SK-N-SH treated with all-trans-retinoic acid at 6 μM for 48 hours (cell line): ENCODE results near the gene TMEM132D.

ENCODE experiments used
- ATAC-seq: fragments of 200-7000 bp; cut with Tn5 transposase; 3 replicates; pipeline ENCODE4 v1.9.1; 2020; ENCODE audit warnings: mild to moderate bottlenecking, moderate library complexity
- ARNTL ChIP-seq: fragments of 450-650 bp; formaldehyde crosslinking; IDR thresholded peaks from 2 replicates; pipeline ENCODE4 v1.5.0; 2020; ENCODE audit warnings: low read depth, mild to moderate bottlenecking, moderate library complexity, borderline replicate concordance
- CSDC2 ChIP-seq: fragments of 250-450 bp; sonication (Bioruptor Pico); IDR thresholded peaks from 2 replicates; pipeline ENCODE4 v1.5.0; 2020; ENCODE audit warnings: mild to moderate bottlenecking, moderate library complexity
- ESRRG ChIP-seq: fragments of 250-450 bp; sonication (Bioruptor Pico); IDR thresholded peaks from 2 replicates; pipeline ENCODE4 v1.6.1; 2021; ENCODE audit warnings: mild to moderate bottlenecking
- ISL1 ChIP-seq: fragments of 250-450 bp; sonication (Bioruptor Pico); IDR thresholded peaks from 2 replicates; pipeline ENCODE4 v2.1.2; 2022; ENCODE audit warnings: mild to moderate bottlenecking, moderate library complexity
- OSR1 ChIP-seq: fragments of 250-450 bp; sonication (Bioruptor Pico); IDR thresholded peaks from 2 replicates; pipeline ENCODE4 v1.8.0; 2022; ENCODE audit warnings: moderate library complexity, mild to moderate bottlenecking, inconsistent platforms
- RARB ChIP-seq: fragments of 250-450 bp; sonication (Bioruptor Pico); IDR thresholded peaks from 2 replicates; pipeline ENCODE4 v1.8.0; 2021; ENCODE audit warnings: mild to moderate bottlenecking, moderate library complexity
- TOX ChIP-seq: fragments of 250-450 bp; sonication (Bioruptor Pico); IDR thresholded peaks from 2 replicates; pipeline ENCODE4 v1.8.0; 2021; ENCODE audit warnings: mild to moderate bottlenecking, moderate library complexity, borderline replicate concordance
- ZC3H10 ChIP-seq: fragments of 250-450 bp; sonication (Bioruptor Pico); IDR thresholded peaks from 2 replicates; pipeline ENCODE4 v1.5.1; 2021; ENCODE audit warnings: mild to moderate bottlenecking, moderate library complexity
- ZFP3 ChIP-seq: fragments of 250-450 bp; sonication (Bioruptor Pico); IDR thresholded peaks from 2 replicates; pipeline ENCODE4 v1.5.0; 2020; ENCODE audit warnings: mild to moderate bottlenecking, moderate library complexity
- ZNF565 ChIP-seq: fragments of 450-650 bp; formaldehyde crosslinking; conservative IDR thresholded peaks from 2 replicates; pipeline ENCODE4 v1.5.0; 2020; ENCODE audit warnings: low read depth, mild to moderate bottlenecking, moderate library complexity
- ZNF70 ChIP-seq: fragments of 450-650 bp; formaldehyde crosslinking; IDR thresholded peaks from 2 replicates; pipeline ENCODE4 v1.5.0; 2020; ENCODE audit warnings: mild to moderate bottlenecking, moderate library complexity
- ZNF8 ChIP-seq: fragments of 450-650 bp; formaldehyde crosslinking; IDR thresholded peaks from 2 replicates; pipeline ENCODE4 v1.5.0; 2020; ENCODE audit warnings: mild to moderate bottlenecking, moderate library complexity
- TF ChIP-seq, protein P1 (sequence below): fragments of 250-450 bp; sonication (Bioruptor Pico); IDR thresholded peaks from 2 replicates; pipeline ENCODE4 v1.8.0; 2020; ENCODE audit warnings: mild to moderate bottlenecking, moderate library complexity, borderline replicate concordance
- TF ChIP-seq, protein P2 (sequence below): fragments of 250-450 bp; sonication (Bioruptor Pico); IDR thresholded peaks from 2 replicates; pipeline ENCODE4 v1.5.1; 2021; ENCODE audit warnings: mild to moderate bottlenecking, moderate library complexity
- TF ChIP-seq, protein P3 (sequence below): fragments of 250-450 bp; sonication (Bioruptor Pico); IDR thresholded peaks from 2 replicates; pipeline ENCODE4 v1.5.1; 2020; ENCODE audit warnings: low read depth, mild to moderate bottlenecking, moderate library complexity
- TF ChIP-seq, protein P4 (sequence below): fragments of 250-450 bp; sonication (Bioruptor Pico); IDR thresholded peaks from 2 replicates; pipeline ENCODE4 v1.8.0; 2021; ENCODE audit warnings: low read depth, mild to moderate bottlenecking, moderate library complexity, borderline replicate concordance
- TF ChIP-seq, protein P5 (sequence below): fragments of 250-450 bp; sonication (Bioruptor Pico); IDR thresholded peaks from 2 replicates; pipeline ENCODE4 v1.5.0; 2020; ENCODE audit warnings: mild to moderate bottlenecking, moderate library complexity

TMEM132D gene

DNA sequence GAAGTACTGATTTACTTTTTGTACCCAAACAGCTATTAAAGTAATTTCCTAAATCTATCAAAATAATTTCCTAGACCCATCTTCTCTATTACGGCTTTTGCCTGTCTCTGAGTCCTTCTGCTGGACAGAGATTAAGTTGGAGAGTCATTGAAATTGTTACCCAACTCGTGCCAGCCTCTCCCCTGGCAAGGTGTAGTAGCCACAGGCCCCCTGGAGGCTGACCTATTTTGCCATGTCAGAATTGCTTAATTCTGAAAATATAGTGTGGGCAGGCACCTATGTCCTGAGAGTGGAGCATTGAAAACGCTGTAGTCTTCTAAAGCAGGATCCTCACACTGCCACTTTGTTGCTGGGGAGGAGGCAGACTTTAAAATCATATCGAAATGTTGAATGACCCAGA lies 742.3 kb downstream of the TMEM132D start (continued):
- TF ChIP-seq CSDC2 (no peak), ZNF8 (CRISPR knock-in tag) (no peak), OSR1 (CRISPR knock-in tag) (no peak), ISL1 (CRISPR knock-in tag) (no peak)
- TF ChIP-seq, protein P1, sequence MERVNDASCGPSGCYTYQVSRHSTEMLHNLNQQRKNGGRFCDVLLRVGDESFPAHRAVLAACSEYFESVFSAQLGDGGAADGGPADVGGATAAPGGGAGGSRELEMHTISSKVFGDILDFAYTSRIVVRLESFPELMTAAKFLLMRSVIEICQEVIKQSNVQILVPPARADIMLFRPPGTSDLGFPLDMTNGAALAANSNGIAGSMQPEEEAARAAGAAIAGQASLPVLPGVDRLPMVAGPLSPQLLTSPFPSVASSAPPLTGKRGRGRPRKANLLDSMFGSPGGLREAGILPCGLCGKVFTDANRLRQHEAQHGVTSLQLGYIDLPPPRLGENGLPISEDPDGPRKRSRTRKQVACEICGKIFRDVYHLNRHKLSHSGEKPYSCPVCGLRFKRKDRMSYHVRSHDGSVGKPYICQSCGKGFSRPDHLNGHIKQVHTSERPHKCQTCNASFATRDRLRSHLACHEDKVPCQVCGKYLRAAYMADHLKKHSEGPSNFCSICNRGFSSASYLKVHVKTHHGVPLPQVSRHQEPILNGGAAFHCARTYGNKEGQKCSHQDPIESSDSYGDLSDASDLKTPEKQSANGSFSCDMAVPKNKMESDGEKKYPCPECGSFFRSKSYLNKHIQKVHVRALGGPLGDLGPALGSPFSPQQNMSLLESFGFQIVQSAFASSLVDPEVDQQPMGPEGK (CRISPR knock-in tag): no peak

DNA sequence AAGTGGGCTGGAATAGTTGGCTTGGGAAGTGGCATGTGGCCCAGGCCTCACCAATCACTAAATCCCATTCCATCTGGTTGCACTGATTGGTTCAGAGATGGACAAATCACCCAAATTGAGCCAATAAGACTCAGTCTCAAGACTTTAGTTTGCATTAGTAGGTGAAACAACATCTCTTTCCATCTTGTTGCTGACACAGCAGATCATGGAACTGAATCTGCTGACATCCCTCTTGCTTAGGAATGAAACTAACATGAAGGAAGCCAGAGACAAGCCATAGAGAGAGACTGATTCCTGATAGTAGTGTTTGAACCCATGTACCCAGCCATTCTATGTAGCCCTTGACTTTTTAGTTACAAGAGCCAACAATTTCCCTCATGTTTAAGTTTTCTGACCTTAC lies 743.5 kb downstream of the TMEM132D start:
- no peak for TF ChIP-seq ISL1 (CRISPR knock-in tag)
- TF ChIP-seq ZNF565: no peak
- no peak for TF ChIP-seq TOX (CRISPR knock-in tag)
- no peak for TF ChIP-seq CSDC2
- TF ChIP-seq, protein P2, sequence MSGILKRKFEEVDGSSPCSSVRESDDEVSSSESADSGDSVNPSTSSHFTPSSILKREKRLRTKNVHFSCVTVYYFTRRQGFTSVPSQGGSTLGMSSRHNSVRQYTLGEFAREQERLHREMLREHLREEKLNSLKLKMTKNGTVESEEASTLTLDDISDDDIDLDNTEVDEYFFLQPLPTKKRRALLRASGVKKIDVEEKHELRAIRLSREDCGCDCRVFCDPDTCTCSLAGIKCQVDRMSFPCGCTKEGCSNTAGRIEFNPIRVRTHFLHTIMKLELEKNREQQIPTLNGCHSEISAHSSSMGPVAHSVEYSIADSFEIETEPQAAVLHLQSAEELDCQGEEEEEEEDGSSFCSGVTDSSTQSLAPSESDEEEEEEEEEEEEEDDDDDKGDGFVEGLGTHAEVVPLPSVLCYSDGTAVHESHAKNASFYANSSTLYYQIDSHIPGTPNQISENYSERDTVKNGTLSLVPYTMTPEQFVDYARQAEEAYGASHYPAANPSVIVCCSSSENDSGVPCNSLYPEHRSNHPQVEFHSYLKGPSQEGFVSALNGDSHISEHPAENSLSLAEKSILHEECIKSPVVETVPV (CRISPR knock-in tag): no peak
- no peak for TF ChIP-seq ZNF8 (CRISPR knock-in tag)
- no peak for TF ChIP-seq ZFP3 (CRISPR knock-in tag)
- TF ChIP-seq, protein P3, sequence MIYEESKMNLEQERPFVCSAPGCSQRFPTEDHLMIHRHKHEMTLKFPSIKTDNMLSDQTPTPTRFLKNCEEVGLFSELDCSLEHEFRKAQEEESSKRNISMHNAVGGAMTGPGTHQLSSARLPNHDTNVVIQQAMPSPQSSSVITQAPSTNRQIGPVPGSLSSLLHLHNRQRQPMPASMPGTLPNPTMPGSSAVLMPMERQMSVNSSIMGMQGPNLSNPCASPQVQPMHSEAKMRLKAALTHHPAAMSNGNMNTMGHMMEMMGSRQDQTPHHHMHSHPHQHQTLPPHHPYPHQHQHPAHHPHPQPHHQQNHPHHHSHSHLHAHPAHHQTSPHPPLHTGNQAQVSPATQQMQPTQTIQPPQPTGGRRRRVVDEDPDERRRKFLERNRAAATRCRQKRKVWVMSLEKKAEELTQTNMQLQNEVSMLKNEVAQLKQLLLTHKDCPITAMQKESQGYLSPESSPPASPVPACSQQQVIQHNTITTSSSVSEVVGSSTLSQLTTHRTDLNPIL (CRISPR knock-in tag): no peak
- no peak for TF ChIP-seq ARNTL (CRISPR knock-in tag)
- no peak for TF ChIP-seq ESRRG

DNA sequence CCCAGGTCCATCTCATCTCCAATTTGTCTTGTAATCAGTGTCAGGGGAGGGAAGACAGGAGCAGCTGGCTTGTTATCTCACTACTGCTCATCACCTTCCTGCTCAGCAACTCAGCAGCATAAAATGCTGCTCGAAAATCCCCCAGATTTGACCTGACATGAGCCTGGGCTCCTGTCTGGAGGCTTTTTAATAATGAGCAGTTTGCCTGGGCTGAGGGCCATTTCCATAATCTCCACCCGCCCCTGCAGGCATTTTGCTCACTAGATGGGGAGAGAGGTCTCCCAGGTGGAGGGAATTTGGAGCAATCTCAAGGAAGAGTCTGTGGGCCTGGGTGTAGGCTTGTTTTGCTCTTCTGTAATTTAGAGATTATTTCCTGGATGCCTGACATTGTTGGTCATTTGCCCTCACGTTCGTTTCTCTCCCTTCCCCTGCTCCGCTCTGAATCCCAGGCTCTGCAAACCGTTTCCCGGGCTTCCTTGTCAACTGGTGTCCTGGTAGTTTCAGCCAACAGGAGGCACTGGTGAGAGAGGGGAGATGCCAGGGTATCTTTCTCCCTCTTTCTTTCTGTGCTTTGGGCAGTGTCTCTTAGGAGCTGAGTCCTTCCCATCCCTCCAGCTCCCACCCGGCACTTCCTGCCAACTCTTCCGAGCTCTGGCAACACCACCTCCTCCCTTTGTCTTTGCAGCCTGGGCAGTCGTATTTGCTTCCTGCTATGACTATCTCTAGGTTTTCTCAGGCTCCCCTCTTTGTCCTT lies 751.3 kb downstream of the TMEM132D start:
- TF ChIP-seq, protein P4, sequence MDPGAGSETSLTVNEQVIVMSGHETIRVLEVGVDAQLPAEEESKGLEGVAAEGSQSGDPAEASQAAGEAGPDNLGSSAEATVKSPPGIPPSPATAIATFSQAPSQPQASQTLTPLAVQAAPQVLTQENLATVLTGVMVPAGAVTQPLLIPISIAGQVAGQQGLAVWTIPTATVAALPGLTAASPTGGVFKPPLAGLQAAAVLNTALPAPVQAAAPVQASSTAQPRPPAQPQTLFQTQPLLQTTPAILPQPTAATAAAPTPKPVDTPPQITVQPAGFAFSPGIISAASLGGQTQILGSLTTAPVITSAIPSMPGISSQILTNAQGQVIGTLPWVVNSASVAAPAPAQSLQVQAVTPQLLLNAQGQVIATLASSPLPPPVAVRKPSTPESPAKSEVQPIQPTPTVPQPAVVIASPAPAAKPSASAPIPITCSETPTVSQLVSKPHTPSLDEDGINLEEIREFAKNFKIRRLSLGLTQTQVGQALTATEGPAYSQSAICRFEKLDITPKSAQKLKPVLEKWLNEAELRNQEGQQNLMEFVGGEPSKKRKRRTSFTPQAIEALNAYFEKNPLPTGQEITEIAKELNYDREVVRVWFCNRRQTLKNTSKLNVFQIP (CRISPR knock-in tag): no peak
- TF ChIP-seq ARNTL (CRISPR knock-in tag) (no peak), RARB (CRISPR knock-in tag) (no peak), ZC3H10 (CRISPR knock-in tag) (no peak), ISL1 (CRISPR knock-in tag) (no peak), ZNF8 (CRISPR knock-in tag) (no peak), ZNF70 (CRISPR knock-in tag) (no peak)
- TF ChIP-seq, protein P3 (CRISPR knock-in tag): no peak
- TF ChIP-seq, protein P5, sequence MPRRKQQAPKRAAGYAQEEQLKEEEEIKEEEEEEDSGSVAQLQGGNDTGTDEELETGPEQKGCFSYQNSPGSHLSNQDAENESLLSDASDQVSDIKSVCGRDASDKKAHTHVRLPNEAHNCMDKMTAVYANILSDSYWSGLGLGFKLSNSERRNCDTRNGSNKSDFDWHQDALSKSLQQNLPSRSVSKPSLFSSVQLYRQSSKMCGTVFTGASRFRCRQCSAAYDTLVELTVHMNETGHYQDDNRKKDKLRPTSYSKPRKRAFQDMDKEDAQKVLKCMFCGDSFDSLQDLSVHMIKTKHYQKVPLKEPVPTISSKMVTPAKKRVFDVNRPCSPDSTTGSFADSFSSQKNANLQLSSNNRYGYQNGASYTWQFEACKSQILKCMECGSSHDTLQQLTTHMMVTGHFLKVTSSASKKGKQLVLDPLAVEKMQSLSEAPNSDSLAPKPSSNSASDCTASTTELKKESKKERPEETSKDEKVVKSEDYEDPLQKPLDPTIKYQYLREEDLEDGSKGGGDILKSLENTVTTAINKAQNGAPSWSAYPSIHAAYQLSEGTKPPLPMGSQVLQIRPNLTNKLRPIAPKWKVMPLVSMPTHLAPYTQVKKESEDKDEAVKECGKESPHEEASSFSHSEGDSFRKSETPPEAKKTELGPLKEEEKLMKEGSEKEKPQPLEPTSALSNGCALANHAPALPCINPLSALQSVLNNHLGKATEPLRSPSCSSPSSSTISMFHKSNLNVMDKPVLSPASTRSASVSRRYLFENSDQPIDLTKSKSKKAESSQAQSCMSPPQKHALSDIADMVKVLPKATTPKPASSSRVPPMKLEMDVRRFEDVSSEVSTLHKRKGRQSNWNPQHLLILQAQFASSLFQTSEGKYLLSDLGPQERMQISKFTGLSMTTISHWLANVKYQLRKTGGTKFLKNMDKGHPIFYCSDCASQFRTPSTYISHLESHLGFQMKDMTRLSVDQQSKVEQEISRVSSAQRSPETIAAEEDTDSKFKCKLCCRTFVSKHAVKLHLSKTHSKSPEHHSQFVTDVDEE (CRISPR knock-in tag): no peak
- no peak for ATAC-seq

More for the DNA sequence above, 743.5 kb downstream of the TMEM132D start:
- no peak for ATAC-seq
